SK-N-DZ (cell line): Measurements from ENCODE around the gene TBPL1.

Experiments
- DNase-seq: peaks from one replicate; pipeline ENCODE4 v3.0.0-alpha.2; 2015; ENCODE audit warnings: low spot score
- small RNA-seq, 2 experiments: library from RNA; depleted of rRNA; stranded (forward); fragments of <200 nt; gene quantifications; one replicate each; pipeline ENCODE3, GENCODE V24; 2014

The TBPL1 gene

DNA sequence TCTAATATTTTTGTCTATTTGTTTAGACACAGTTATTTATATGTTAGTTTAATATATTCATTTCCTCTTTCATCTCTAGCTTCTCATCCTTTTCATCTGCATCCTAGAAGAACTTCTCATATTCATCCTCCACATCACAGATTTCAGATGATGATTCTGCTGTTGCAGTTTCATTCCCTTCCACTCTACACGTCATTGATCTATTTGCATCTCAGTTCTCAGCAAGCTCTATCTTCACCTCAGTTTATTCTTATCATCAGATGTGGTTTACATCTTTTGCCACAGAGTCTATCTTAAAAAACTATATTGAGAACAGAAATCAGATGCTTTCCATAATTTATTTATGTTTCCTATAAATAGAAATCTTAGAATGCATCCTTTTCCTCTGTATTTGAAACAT is 86.1 kb downstream of the TBPL1 start:
- no peak for DNase-seq

Small RNA genes within 50 kb of the gene (small RNA-seq; reads per million reads assigned to genes)
- gene AL449363.1 = 0 reads per million in 2 experiments
